ENCODE results near the gene TFCP2L1. TPM values are rescaled to one million over a fixed set of nuclear protein-coding genes. Genes with fewer than 3 reads are reported as not detected.

TFCP2L1 gene
- total RNA-seq, 1 donor from 2014 or later, result 0.03 TPM

- intact Hi-C loops (cut with DNase I), result no loop called here
- DNase-seq (ENCODE audit: low spot score), result peak; percentile 35
Observed at GRCh38 chr2:121247534-121247933, 37.5 kb downstream of the TFCP2L1 start.

- DNase-seq (ENCODE audit: low spot score), result peak; percentile 43
- intact Hi-C loops (cut with DNase I), result no loop called here
Observed at GRCh38 chr2:121246704-121247255, 38.2 kb downstream of the TFCP2L1 start.

GRCh38 chr2:121245913-121246312, 39.1 kb downstream of the TFCP2L1 start:
- intact Hi-C loops (cut with DNase I), result no loop called here
- DNase-seq (ENCODE audit: low spot score), result no peak

DNA sequence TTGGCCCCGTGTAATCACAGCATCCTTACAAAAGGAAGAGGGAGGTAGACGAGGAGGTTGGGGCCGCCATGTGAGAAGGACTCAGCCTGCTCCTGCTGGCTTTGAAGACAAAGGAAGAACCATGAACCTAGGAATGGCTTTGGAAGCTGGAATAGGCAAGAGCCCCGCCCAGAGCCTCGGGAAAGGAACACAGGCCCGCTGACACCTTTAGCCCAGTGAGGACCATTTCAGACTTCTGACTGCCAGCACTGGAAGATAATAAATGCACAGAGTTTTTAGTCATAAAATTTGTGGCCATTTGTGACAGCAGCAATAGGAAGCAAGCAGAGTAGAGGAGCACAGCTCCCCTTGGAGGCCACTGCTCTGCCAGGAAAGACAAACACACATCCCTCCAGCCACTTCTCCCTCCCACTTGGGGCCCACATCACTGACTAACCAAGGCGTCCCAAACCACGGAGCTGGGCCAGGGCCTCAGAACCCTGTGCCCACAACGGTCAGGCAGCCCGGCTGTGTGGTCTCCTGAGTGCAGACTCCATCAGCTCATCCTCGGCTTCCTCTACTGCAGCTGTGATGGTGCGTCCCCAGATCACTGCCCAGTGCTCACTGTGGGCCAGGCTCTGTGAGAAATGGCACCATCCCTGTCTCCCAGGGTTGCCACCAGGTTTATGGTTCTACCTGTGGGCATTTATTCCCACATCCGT, 39.7 kb downstream of the TFCP2L1 start:
- peak; percentile 49 for DNase-seq (ENCODE audit: low spot score)
- intact Hi-C loops (cut with DNase I), result no loop called here

DNA sequence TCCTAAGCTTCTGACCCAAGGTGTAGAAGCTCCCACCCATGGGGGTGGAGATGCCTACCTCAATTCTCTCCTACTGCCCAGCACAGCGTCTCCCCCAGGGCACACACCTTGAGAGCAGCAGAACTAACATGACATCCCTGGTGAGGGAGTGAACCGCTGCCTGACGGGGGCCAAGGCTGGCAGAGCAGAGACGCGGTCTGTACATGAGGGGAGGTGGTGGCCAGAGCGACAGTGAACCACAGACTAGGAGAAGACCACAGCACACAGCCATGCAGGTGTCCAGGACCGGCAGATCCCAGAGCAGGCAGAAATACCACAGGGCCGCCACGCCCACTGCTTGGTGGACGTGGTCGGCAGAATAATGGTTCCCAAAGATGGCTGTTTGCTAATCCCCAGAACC, 40.4 kb downstream of the TFCP2L1 start:
- DNase-seq (ENCODE audit: low spot score), result peak; percentile 39
- intact Hi-C loops (cut with DNase I), result no loop called here

DNA sequence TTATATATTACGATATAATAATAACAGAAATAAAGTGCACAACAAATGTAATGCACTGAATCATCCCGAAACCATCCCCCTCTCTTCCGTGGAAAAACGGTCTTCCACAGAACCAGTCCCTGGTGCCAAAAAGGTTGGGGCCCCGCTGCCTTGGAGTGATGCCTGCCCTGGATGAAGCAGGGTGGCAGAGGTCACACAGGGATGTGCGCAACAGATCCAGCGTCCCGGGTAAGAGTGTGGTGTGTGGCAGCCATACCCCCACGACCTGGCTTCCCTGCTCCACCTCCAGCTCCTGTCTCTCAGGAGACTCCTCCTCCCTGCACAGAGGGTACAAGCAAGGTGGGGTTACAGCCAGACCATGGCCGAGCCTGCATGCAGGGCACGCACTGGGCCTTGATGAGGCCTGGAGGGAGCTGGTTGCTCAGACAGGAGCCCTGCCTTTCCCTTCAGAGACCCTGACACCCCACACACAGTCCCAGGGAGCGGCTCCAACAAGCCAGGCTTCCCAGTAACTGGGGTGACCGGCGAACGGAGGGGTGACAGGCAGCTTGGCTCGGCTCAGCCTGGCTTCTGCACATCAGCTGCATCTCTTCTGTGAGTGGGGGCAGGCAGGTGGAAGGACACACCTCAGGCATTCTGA, 41.1 kb downstream of the TFCP2L1 start:
- intact Hi-C loops (cut with DNase I), result no loop called here
- peak; percentile 70 for DNase-seq (ENCODE audit: low spot score)

- peak; percentile 6 for DNase-seq (ENCODE audit: low spot score)
- intact Hi-C loops (cut with DNase I), result no loop called here
Observed at GRCh38 chr2:121242976-121243375, 42.0 kb downstream of the TFCP2L1 start.

DNA sequence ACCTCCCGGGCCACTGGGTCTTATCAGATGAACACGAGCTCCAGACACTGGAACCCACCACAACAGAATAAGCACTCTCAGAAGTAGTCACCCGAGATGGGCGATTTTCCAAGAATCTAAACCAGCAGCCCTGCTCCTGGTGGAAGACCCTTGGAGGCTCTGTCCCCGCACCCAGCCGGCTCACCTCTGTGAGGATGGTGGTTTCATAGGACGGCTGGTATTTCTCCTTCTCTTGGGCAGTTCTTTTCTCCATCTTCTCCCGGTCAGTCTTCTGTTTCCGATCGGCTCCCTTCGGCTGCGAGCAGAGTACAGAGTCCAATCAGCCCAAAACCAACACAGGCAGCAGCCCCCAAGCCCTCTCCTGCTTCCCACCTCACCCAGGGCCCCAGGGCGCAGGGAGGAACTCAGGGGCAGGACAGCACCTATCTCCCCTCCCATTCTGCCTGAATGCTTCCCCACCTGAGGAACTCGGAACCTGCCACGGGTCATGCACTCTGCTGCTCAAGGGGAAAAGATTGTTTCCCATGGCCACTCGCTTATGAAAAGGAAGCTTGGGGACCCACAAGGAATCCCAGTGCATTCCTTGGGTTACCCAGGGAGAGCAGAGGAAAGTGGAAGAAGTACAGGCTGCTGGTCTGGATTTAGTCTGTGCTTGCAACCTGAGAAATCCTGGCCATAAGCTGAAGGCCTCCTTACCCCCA, 42.7 kb downstream of the TFCP2L1 start:
- DNase-seq (ENCODE audit: low spot score), result peak; percentile 71

GRCh38 chr2:121241466-121241865, 43.5 kb downstream of the TFCP2L1 start:
- no peak for DNase-seq (ENCODE audit: low spot score)
- intact Hi-C loops (cut with DNase I), result no loop called here

More for the DNA sequence above, 42.7 kb downstream of the TFCP2L1 start:
- intact Hi-C loops (cut with DNase I), result no loop called here

DNA sequence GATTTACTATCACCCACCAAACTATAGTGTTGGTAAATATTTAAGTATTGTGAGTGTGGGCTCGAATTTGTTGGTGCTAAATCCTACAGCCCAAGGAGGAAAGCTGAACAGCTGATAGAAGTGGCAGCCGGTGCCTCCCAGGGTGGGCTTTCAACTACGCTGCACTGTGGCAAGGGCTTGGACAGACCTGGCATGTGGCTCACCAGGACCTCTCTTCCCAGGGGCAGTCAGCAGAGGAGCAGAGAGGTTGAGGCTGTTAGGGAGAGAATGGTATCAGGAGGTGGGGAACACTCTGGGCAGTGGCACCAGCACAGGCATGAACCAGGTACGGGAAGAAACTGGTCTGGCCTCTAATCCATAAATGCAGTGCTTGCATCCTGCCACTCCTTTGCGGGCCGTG, 44.6 kb downstream of the TFCP2L1 start:
- peak; percentile 63 for DNase-seq (ENCODE audit: low spot score)
- intact Hi-C loops (cut with DNase I), result no loop called here

DNA sequence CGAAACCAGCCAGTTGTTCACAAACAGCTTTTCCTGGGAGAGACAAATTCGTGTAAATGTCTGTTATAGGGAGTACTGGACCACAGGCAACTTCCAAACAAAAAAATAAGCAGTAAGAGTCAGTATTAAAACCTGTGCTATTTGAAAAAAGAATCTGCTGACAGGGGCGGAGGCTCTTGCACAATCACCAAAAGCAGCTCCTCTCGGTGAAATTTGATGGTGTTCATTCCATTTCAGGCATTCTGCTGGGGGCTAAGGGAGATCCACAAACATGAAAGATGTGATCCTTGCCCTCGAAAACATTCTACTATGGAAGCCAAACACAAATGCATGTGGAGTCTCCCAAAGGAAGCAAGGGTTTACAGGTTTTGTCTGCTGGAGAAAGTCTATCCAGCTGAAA, 45.0 kb downstream of the TFCP2L1 start:
- intact Hi-C loops (cut with DNase I), result no loop called here
- peak; percentile 36 for DNase-seq (ENCODE audit: low spot score)

DNA sequence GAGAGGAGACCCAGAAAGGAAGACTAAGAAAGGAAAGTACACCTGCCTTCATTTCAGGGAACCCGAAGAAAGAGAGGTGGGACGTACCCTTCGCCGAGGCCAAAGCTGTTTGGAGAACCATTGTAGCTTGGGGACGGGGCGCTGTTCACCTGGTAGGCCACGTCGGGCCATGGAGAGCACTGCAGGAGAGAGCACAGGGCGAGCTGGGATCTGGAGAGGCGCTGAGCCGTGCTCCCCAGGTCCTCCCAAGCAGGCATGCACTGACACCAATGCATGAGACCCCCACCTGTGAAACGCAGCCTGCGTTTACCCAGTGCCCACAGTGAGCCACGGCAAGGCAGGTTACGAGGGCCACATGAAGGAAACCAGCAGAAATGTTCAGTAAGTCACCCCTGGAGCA, 45.5 kb downstream of the TFCP2L1 start:
- intact Hi-C loops (cut with DNase I), result no loop called here
- DNase-seq (ENCODE audit: low spot score), result peak; percentile 50

- peak; percentile 46 for DNase-seq (ENCODE audit: low spot score)
- intact Hi-C loops (cut with DNase I), result no loop called here
Observed at GRCh38 chr2:121238828-121239227, 46.2 kb downstream of the TFCP2L1 start.

- DNase-seq (ENCODE audit: low spot score), result peak; percentile 7
- intact Hi-C loops (cut with DNase I), result no loop called here
Observed at GRCh38 chr2:121237980-121238665, 46.9 kb downstream of the TFCP2L1 start.

DNA sequence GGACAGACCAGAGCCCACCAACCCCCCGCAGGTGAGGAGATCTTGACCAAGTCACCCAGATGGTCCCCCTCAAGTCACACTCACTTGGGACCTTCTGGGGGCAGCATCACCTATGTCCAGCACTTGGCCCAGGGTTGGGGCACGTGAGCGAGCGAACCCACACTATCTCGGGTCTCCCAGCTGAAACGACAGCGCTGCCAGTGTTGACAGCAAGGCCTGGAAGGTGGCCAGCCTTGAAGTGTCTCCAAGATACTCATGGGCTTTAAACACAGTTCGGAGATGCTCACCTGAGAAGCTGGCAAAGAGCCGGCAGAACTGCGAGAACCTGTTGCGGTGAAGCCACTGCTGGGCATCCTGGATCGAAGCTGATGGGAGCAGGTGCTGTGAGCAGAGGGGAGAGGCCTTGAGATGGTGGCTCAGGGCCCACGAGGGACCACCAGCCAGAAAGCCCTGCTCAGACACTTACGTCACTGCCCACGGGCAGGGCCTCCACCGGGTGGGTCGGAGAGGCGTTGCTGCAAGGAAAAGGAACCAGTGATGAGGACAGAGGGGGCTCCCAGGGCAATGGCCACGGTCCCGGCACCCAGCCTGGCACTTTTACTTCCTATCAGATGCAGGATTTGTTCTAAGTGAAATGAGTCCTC, 47.5 kb downstream of the TFCP2L1 start:
- intact Hi-C loops (cut with DNase I), result no loop called here
- no peak for DNase-seq (ENCODE audit: low spot score)

DNA sequence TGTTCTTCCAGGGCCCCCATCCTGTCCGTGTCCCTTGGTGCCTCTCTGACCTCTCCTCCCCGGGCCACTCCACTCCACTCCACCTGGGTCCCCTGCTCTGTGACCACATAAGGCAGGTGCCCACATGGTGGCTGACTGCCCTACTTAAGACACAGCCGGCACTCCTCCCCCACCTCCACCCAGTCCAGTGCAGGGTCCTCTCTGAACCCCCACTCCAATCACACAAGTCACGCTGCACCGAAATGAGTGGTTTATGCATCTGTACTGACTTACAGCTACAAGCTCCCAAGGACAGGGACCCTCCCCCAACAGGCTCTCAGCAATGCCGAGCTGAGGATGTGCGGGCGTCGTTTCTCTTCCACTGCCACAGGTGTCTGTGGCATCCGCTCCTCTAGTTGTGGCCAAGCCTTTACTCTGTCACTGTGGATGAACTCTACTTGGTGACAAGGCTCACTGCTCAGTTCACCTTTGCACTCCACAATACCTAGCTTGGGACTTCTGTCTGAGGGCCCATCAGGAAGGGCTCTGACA, 48.3 kb downstream of the TFCP2L1 start:
- no peak for DNase-seq (ENCODE audit: low spot score)

DNA sequence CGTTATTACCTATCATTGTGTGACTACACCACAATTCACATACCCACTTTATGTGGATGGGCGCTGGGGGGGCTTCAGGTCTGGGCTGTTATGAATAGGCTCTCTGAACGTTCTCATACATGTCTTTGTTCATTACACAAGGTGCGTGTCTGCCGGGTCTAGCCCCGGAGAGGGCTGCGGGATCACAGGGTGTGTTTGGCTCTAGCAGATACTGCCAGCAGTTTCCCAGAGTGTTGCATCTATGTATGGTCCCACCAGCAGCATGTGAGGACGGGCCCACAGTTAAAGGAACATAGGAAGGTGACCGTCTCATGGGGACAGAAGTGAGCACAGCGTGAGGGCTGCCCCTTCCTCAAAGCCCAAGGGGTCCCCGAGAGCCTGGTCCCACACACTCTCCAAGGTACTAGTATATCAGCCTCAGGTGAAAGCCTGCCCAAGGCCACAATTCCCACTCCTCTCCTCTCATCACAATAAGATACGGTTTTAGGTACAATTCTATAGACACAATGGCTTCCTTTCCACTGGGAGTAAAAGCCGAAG, 48.8 kb downstream of the TFCP2L1 start:
- intact Hi-C loops (cut with DNase I), result no loop called here
- DNase-seq (ENCODE audit: low spot score), result no peak

More for the DNA sequence above, 48.3 kb downstream of the TFCP2L1 start:
- intact Hi-C loops (cut with DNase I), result no loop called here

DNA sequence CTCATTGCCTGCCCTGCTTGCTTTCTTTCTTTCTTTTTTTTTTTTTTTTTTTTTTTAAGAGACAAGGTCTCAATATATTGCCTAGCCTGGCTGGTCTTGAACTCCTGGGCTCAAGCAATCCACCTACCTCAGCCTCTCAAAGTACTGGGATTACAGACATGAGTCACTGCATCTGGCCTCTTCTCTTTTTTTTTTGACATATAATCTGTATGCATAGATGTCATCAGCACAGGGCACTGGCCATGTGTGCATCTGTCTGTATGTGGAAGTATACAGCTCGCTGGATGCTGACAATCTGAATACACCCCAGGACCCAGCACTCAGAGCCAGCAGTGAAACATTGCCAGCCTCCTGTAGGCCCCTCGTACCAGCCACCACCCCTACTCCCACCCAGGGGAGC, 49.5 kb downstream of the TFCP2L1 start:
- intact Hi-C loops (cut with DNase I), result no loop called here
- DNase-seq (ENCODE audit: low spot score), result no peak

DNA sequence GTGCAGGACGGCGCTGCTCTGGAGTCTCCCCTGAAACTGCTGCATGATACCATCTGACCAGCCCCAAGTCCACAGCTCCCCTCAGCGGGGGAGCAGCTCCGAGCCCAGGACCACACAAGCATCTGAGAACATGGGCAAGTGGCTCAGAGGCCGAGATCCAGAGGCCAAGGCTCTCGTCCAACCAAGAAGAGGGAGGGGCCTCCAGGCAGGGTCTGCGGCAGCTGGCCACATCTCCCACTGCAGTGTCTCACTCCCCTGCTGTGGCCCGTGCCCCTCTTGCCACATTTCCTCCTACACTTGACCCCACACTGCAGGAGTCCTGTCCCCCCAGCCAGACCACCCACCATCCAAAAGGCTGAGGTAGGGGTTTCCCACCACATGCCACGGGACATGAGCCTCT, 50.2 kb downstream of the TFCP2L1 start:
- intact Hi-C loops (cut with DNase I), result no loop called here
- no peak for DNase-seq (ENCODE audit: low spot score)

All from cardiac septum (tissue), 1 donor.